ENCODE results near the gene RNASEH2C.

RNASEH2C gene

GRCh38 chr11:65716302-65716701 lies 4.3 kb downstream of the RNASEH2C start:
- Histone ChIP-seq H3K27me3 (replicated peaks; ENCODE audit: control insufficient read depth, insufficient read depth, low read length) (no peaks in the 10 kb centered on the region), H3K36me3 (ENCODE audit: control insufficient read depth, insufficient read depth, low read length) (peaks cover 41% of the 10 kb centered on the region), H3K4me3 (replicated peaks; ENCODE audit: low read depth, low read length) (no peak overlapping the region)
- no peak for DNase-seq (ENCODE audit: extremely low read depth, insufficient read length)
- no peak for TF ChIP-seq CTCF (IDR thresholded peaks at IDR 0.05; ENCODE audit: insufficient read depth, low read length, poor library complexity, severe bottlenecking)

DNA sequence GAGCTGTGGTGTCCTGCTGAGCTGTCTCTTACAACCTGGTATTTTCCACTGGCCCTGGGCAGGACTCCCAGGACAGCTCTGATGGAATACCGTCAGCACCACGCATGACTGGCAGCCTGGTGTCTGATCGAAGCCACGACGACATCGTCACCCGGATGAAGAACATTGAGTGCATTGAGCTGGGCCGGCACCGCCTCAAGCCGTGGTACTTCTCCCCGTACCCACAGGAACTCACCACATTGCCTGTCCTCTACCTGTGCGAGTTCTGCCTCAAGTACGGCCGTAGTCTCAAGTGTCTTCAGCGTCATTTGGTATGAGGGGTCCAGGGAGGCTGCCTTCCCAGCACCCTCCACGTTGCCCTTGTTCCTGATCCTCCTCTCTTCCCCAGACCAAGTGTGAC lies 6.2 kb downstream of the RNASEH2C start:
- no peak for TF ChIP-seq CTCF (IDR thresholded peaks at IDR 0.05; ENCODE audit: insufficient read depth, low read length, poor library complexity, severe bottlenecking)
- no peak for DNase-seq (ENCODE audit: extremely low read depth, insufficient read length)
- Histone ChIP-seq H3K4me3 (replicated peaks; ENCODE audit: low read depth, low read length) (no peak overlapping the region), H3K36me3 (ENCODE audit: control insufficient read depth, insufficient read depth, low read length) (peaks cover 41% of the 10 kb centered on the region), H3K27me3 (replicated peaks; ENCODE audit: control insufficient read depth, insufficient read depth, low read length) (no peaks in the 10 kb centered on the region)

DNA sequence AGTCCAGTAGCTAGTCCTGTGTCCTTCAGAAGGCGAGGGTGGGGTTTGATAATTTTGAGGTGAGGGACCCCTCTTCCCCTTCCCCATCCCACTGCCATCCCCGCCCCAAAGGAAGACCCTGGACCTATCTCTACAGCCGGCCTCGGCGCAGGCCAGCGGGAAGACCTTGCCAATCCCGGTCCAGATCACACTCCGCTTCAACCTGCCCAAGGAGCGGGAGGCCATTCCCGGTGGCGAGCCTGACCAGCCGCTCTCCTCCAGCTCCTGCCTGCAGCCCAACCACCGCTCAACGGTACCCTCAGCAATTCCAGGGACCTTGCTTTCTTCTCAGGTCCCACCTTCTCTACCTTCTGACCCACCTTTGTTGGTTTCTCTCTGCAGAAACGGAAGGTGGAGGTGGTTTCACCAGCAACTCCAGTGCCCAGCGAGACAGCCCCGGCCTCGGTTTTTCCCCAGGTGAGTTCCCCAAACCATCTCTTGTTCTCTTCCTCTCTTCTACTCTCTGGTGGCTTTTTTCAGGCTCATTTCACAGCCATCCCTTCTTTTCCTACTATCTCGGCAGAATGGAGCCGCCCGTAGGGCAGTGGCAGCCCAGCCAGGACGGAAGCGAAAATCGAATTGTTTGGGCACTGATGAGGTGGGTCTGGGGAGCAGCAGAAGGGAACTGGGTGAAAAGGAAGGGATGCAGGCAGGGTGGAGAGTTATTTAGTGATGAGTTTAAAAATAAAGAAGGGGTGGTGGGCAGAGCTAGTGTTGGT lies 7.2 kb downstream of the RNASEH2C start:
- Histone ChIP-seq H3K36me3 (ENCODE audit: control insufficient read depth, insufficient read depth, low read length) (peaks cover 36% of the 10 kb centered on the region), H3K4me3 (replicated peaks; ENCODE audit: low read depth, low read length) (peak overlapping the region; percentile 94)
- no peak for TF ChIP-seq CTCF (IDR thresholded peaks at IDR 0.05; ENCODE audit: insufficient read depth, low read length, poor library complexity, severe bottlenecking)

GRCh38 chr11:65712633-65713076 lies 7.9 kb downstream of the RNASEH2C start:
- Histone ChIP-seq H3K4me3 (replicated peaks; ENCODE audit: low read depth, low read length) (peak overlapping the region; percentile 94), H3K27me3 (replicated peaks; ENCODE audit: control insufficient read depth, insufficient read depth, low read length) (no peaks in the 10 kb centered on the region), H3K36me3 (ENCODE audit: control insufficient read depth, insufficient read depth, low read length) (peaks cover 29% of the 10 kb centered on the region)
- TF ChIP-seq CTCF (IDR thresholded peaks at IDR 0.05; ENCODE audit: insufficient read depth, low read length, poor library complexity, severe bottlenecking): no peak
- DNase-seq (ENCODE audit: extremely low read depth, insufficient read length): no peak

More for the DNA sequence above, 7.2 kb downstream of the RNASEH2C start:
- DNase-seq (ENCODE audit: extremely low read depth, insufficient read length): no peak
- no peaks in the 10 kb centered on the region for H3K27me3 ChIP-seq (replicated peaks; ENCODE audit: control insufficient read depth, insufficient read depth, low read length)

- H3K27me3 ChIP-seq (replicated peaks; ENCODE audit: control insufficient read depth, insufficient read depth, low read length): no peaks in the 10 kb centered on the region
- peak; percentile 99 for DNase-seq (ENCODE audit: extremely low read depth, insufficient read length)
- H3K36me3 ChIP-seq (ENCODE audit: control insufficient read depth, insufficient read depth, low read length): peaks cover 24% of the 10 kb centered on the region
- peak; percentile 99 for TF ChIP-seq CTCF (IDR thresholded peaks at IDR 0.05; ENCODE audit: insufficient read depth, low read length, poor library complexity, severe bottlenecking)
- peak within 1 kb of the TSS; percentile 94 for H3K4me3 ChIP-seq (replicated peaks; ENCODE audit: low read depth, low read length)
Measured at GRCh38 chr11:65711785-65712632, 8.6 kb downstream of the RNASEH2C start, which contains the start of gene KAT5. Gene KAT5 (plus strand): TSS chr11:65712252. CDS start chr11:65712268, 16 bp downstream.

Measured in GM06990 (cell line).